GM12892 (cell line): ENCODE measurements around the gene ANKRD27.

Experiments used
- POLR2A ChIP-seq: IDR thresholded peaks from 2 replicates; pipeline ENCODE4 v1.6.1; 2011; ENCODE audit warnings: low read depth, low read length, control low read depth
- POLR2AphosphoS5 ChIP-seq: IDR thresholded peaks from 2 replicates; pipeline ENCODE4 v1.6.1; 2011; ENCODE audit warnings: low read depth, low read length, control low read depth
- TAF1 ChIP-seq: IDR thresholded peaks from 2 replicates; pipeline ENCODE4 v1.6.1; 2011; ENCODE audit warnings: low read depth, mild to moderate bottlenecking, control low read depth, low read length, borderline replicate concordance

GRCh38 chr19:32599736-32600157 lies 75.2 kb downstream of the ANKRD27 start:
- TF ChIP-seq POLR2AphosphoS5: no peak
- no peak for TF ChIP-seq POLR2A
- no peak for TF ChIP-seq TAF1
